Thyroid gland (tissue), 4 donors: ENCODE data around the gene ATAD1.

Source experiments
- POLR2A ChIP-seq, 2 donors: fragments of 450-650 bp; IDR thresholded peaks; one replicate each; pipeline ENCODE4 v1.6.1; 2017; ENCODE audit warnings: antibody characterized with exemption in 2 of 2, mild to moderate bottlenecking in 2 of 2, moderate library complexity in 1 of 2
- TF ChIP-seq, protein P1 (sequence below), 6 experiments: fragments of 200-600 bp in 3 of 6; fragments of 450-650 bp in 3 of 6; sonication (generic) in 3 of 6; IDR thresholded peaks; one replicate each; pipeline ENCODE4 v1.5.1; 2016 to 2019; ENCODE audit warnings: antibody characterized with exemption in 6 of 6, mild to moderate bottlenecking in 2 of 6, inconsistent platforms in 1 of 6, moderate library complexity in 1 of 6

DNA sequence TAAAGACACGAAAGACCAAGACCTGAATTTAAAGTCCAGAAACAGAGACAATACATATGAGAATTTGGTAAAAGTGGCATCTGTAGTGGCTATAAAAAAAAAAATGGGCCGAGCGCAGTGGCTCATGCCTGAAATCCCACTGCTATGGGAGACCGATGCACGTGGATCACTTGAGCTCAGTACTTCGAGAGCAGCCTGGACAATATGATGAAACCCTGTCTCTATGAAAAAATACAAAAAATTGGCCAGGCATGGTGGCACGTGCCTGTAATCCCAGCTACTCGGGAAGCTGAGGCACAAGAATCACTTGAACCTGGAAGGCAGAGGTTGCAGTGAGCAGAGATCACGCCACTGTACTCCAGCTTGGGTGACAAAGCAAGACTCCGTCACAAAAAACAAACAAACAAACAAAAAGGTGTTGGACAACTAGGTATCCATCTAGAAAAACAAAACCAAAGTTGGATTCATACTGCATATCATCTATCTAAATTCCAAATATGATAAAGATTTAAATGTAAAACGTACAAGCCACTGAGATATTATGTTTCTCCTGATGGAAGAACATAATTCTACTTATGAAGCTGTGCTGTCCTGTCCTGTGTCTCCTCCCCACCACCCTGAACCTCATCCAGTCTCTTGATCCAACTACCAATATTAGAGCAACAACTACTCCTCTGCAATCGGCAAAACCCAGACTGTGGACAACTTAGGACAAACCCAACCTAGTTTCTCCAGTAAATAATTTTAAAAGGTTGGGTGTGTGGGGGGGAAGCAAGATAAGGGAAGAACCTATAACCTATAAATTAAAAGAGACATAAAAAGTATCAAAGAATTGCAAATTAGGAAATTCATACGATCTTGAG, 53.7 kb downstream of the ATAD1 start:
- TF ChIP-seq, protein P1, sequence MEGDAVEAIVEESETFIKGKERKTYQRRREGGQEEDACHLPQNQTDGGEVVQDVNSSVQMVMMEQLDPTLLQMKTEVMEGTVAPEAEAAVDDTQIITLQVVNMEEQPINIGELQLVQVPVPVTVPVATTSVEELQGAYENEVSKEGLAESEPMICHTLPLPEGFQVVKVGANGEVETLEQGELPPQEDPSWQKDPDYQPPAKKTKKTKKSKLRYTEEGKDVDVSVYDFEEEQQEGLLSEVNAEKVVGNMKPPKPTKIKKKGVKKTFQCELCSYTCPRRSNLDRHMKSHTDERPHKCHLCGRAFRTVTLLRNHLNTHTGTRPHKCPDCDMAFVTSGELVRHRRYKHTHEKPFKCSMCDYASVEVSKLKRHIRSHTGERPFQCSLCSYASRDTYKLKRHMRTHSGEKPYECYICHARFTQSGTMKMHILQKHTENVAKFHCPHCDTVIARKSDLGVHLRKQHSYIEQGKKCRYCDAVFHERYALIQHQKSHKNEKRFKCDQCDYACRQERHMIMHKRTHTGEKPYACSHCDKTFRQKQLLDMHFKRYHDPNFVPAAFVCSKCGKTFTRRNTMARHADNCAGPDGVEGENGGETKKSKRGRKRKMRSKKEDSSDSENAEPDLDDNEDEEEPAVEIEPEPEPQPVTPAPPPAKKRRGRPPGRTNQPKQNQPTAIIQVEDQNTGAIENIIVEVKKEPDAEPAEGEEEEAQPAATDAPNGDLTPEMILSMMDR (IDR thresholded peaks at IDR 0.05): no peak
- no peak for TF ChIP-seq POLR2A (IDR thresholded peaks at IDR 0.05)
